Dedifferentiated amniotic fluid mesenchymal stem cell (primary cell): ENCODE data around the gene FGFRL1.
"Not testable (repeated sequence)": the region's sequence is repeated elsewhere in the genome, so short reads cannot be mapped to it uniquely, and the experiment has no call there.

Experiments used
- DNase-seq: peaks from one replicate; pipeline ENCODE4 v3.0.0-alpha.2; 2016; ENCODE audit errors: extremely low spot score

FGFRL1 gene

DNA sequence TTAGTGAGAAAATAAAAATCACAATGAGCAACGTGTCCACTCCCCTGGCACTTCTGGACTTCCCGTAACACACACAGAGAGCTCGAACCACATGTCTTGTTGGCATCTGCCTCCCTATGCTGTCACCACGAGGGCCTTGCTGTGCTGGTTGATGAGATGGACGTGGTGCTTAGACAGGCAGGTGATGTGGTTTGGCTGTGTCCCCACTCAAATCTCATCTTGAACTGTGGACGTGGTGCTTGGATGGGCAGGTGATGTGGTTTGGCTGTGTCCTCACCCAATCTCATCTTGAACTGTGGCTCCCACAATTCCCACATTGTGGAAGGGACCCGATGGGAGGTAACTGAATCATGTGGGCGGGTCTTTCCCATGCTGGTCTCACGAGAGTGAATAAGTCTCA lies 40.0 kb downstream of the FGFRL1 start:
- no peak for DNase-seq

DNA sequence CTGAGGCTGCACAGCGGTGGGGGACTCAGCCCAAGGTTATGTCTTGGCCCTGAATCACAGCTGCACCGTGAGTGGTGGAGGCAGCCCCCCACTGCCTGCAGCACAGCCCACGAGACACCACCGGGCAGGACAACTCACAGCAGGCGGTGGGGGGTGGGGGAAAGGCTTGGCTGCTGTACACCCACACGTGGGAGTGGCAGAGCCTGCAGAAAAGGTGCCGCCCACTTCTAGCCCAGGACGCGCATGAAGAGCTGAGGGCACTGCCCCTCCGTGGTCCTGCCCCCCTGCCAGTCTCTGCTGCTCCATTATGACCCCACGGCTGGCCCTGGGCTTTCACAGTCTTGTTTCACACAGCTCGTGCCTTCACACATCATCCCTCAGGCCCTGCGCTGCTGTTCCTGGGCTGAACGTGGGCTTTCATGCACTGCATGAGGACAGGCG lies 40.8 kb downstream of the FGFRL1 start:
- DNase-seq, result no peak

GRCh38 chr4:1053080-1053661 lies 41.7 kb downstream of the FGFRL1 start:
- DNase-seq, result peak; percentile 93

- DNase-seq, result not testable (repeated sequence)
Measured at GRCh38 chr4:1053891-1054290, 42.5 kb downstream of the FGFRL1 start.

DNA sequence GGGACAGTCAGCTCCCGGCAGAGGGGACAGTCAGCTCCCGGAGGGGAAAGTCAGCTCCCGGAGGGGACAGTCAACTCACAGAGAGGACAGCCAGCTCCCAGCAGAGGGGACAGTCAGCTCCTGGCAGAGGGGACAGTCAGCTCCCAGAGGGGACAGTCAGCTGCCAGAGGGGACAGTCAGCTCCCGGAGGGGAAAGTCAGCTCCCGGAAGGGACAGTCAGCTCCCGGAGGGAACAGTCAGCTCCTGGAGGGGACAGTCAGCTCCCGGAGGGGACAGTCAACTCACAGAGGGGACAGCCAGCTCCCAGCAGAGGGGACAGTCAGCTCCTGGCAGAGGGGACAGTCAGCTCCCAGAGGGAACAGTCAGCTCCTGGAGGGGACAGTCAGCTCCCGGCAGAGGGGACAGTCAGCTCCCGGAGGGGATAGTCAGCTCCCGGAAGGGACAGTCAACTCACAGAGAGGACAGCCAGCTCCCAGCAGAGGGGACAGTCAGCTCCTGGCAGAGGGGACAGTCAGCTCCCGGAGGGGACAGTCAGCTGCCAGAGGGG lies 43.3 kb downstream of the FGFRL1 start:
- not testable (repeated sequence) for DNase-seq

GRCh38 chr4:1055243-1055701 lies 43.8 kb downstream of the FGFRL1 start:
- not testable (repeated sequence) for DNase-seq

DNA sequence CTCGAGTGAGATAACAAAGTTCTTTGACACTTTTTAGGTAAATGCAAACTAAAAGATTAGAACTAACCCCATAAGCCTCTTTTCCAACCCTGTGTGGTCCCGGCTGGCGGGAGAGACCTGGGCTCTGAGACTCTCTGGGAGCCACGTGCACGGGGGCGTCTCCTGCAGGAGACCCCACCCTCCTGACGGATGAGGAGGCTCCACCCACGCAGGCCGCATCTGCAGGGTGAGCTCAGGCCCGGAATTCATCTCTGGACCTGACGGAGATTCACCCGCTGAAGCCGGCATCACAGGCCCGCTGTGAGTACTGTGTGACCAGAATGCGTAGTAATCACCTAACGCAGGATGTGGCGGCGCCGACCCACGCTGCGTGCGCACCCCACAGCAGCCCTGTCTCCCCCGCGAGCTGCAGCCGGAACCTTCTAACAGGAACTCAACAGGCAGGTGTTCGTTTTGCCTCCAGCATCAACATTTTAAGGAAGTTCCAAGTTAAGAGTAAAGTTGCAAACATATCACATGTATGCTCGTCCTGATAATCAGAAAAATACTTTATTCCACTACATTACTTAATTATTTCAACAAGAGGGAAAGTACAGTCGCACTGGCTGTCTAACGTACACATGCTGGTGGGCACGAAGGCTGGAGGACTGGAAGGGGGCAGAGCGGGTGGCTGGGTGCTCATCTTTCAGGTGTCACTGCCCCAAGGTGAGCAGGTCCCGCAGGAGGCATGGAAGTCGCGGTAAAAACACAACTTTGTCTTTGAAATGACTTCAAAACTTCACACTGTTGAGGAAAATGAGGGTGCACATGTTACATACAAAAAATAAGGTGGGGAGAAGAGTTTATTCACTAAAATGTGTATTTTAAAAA lies 44.5 kb downstream of the FGFRL1 start:
- no peak for DNase-seq

GRCh38 chr4:1056671-1057402 lies 45.4 kb downstream of the FGFRL1 start:
- no peak for DNase-seq

DNA sequence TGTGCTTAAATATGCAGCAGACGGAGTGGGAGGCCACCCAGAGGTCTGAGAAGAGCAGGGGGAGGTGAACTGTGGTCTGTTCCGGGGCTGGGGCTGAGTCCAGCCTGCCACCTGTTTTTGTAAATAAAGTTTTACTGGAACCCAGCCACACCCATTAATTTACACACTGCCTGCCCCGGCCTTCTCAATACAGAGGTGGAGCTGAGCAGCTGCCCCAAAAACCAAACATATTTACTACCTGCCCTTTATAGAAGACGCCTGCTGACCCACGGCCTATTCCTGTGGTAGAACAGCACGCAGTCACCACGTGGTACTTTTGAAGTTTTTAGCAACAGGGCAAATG lies 45.9 kb downstream of the FGFRL1 start:
- DNase-seq, result no peak

DNA sequence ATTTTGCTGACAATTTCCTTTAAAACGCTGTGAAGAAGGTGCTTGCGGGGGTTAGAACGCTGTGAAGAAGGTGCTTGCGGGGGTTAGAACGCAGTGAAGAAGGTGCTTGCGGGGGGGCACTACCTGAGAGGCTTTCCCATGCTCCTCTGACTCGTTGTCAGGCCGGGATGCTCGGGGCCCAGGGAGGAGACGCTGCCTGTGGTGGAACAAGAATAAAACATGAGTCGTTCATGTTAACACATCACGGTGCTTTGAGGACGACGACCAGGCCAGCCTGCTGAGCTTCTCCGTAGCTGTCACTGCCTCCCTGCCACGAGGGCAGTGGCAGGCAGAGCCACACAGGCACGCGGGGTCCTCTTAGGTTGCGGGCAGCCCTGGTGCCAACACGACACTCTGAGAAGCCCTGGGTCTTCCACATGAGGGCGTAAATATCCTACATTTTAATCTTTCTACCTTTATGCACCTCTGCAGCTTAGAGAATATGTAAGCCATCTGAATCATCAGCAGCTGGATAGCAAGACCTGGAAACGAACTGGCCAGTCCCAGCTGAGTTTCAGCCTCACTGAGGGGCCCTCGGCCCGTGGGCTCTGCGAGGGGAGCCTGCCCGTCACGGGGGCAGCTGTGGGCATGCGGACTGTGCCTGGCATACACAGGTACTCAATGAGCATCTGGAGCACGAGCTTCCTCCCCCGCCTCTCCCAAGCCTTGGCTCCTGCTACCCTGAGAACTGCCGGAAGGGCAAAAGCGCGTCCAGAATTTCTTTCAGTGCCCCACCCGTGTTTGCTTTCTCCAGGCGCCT lies 47.0 kb downstream of the FGFRL1 start:
- DNase-seq, result no peak

DNA sequence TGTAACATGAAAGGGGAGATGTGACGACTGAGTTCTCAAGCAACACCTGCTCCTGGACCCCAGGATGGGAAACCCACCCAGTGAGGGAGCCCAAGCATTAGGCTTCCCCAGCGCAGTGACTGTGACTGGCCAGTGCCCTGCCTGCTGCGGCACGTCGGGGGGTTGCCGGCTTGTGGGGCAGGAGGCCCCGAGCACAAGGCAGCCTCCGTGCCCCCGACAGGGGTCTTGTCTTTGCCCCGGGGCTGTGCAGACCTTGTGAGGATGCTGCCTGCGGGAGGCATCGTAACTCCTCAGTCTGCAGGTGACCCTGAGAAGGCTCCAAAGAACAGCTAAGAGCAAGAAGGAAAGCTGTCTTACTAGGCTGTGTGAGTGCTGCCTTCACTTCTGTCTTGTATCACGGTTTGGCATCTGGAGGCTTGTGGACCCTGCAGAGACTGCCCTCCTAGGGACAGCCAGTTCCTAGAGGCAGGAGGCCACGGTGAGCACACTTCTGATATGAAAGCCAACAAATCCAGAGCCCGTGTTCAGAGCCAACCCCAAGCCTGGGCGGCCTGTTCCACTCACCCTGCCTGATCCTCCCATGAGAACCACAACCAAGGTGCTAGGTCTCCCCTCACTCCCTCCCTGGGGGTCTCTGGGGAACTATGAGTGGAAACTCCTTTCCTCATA lies 47.7 kb downstream of the FGFRL1 start:
- DNase-seq, result no peak

DNA sequence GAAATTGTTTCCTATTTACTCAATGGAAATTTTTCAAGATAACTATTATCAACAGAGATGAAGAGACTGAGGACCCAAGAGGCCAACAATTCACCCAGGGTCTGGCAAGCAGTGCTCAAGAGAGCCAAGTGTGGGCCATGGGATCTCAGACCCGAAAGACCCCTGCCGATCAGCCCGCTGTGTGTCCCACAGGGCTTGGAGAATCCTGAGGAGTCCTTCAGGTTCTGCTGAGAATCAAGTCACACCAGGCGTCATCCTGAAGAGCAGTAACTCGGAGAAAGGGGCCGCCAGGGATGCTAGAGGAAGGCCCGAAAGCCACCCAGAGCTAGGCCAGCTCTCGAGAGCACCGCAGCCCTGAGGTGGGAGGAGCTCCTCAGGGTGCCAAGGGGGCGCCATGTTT lies 48.7 kb downstream of the FGFRL1 start:
- no peak for DNase-seq

DNA sequence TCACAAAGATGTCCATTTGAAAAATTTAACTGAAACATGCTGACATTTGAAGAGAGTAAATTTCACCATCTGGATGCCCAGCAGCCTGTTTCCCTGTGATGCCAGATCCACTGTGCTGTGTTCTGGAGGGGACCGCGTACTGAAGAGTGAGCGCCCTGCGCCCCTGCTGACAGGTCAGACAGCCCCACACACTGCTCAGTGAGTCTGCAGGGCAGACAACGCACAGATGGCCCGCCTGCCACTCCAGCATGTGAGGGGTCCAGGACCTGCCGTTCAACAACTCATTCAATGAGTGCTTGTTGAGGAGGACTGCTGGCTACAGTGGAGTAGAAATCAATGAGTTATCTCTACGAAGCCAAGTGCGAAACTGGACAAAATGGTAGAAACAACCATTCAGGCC lies 49.2 kb downstream of the FGFRL1 start:
- DNase-seq, result no peak

- DNase-seq, result no peak
Measured at GRCh38 chr4:1061056-1061700, 49.8 kb downstream of the FGFRL1 start.

DNA sequence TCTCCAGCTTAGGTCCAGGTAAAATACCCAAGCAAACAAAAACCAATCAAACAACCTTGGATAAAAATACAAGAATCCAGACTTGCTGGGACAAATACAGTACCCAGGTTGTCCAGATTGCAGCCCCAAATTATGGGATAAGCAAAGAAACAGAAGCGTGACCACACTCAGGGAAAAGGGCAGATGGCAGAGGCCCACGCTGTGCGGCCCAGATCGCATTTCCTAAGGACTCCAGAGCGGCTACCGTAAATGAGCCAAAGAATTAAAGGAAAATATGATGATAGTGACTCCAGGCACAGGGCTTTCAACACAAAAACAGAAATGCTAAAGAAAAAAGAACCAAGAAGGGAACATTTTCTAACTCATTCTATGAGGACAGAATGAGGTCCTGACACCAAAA lies 50.3 kb downstream of the FGFRL1 start:
- DNase-seq, result no peak

GRCh38 chr4:1062419-1062818 lies 51.0 kb downstream of the FGFRL1 start:
- no peak for DNase-seq

GRCh38 chr4:1065732-1066131 lies 54.3 kb downstream of the FGFRL1 start:
- no peak for DNase-seq

GRCh38 chr4:1069394-1069793 lies 58.0 kb downstream of the FGFRL1 start:
- DNase-seq, result no peak

GRCh38 chr4:1072830-1073446 lies 61.5 kb downstream of the FGFRL1 start:
- DNase-seq, result peak; percentile 40

DNA sequence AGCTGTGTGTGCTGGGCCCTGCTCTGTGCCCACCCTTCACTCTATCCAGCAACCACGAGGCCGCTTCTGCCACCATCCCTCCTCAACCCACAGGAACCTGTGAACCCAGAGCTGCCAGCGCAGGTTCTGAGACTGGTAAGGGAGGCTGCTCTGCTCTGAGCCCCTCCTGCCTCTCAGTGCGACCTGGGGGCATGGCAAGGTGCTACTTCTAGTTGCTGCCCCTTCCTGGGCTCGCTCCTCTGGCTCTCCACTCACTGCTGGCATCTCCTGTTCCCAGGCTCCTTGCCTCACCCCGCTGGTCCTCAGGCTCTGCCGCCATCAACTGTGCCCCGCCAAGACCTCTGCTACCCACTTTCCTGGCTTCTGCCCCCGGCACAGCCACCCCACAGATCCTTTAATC lies 62.7 kb downstream of the FGFRL1 start:
- no peak for DNase-seq
